Tibial nerve (tissue), 4 donors: ENCODE data around the gene SIN3A. TPM values are rescaled to one million over a fixed set of nuclear protein-coding genes. Genes with fewer than 3 reads are reported as not detected.
A peak's percentile ranks its signal among the peaks of the same experiment; 100 is the strongest.

Experiments
- DNase-seq, 2 donors: peaks; one replicate each; pipeline ENCODE4 v3.0.0-alpha.2; 2019; ENCODE audit warnings: low spot score in 2 of 2
- H3K27ac ChIP-seq, 4 donors: fragments of 200-600 bp; sonication (generic) in 3 of 4; one replicate each; pipeline ENCODE4 v1.5.1; 2017 to 2019; ENCODE audit warnings: mild to moderate bottlenecking in 1 of 4
- H3K27me3 ChIP-seq, 2 donors: fragments of 200-600 bp; sonication (generic) in 1 of 2; one replicate each; pipeline versions ENCODE4 v1.5.1 to v1.6.0; 2017 to 2019
- H3K36me3 ChIP-seq, 3 donors: fragments of 200-600 bp; sonication (generic); one replicate each; pipeline ENCODE4 v1.5.1; 2018 to 2019
- H3K4me1 ChIP-seq, 4 donors: fragments of 200-600 bp; sonication (generic) in 3 of 4; one replicate each; pipeline ENCODE4 v1.5.1; 2017 to 2019
- H3K4me3 ChIP-seq, 4 donors: fragments of 200-600 bp; sonication (generic) in 3 of 4; one replicate each; pipeline ENCODE4 v1.5.1; 2017 to 2019; ENCODE audit warnings: mild to moderate bottlenecking in 1 of 4, moderate library complexity in 1 of 4
- H3K9me3 ChIP-seq, 4 donors: fragments of 200-600 bp; sonication (generic) in 3 of 4; one replicate each; pipeline ENCODE4 v1.5.1; 2017 to 2019
- EP300 ChIP-seq, 2 donors: sonication (generic); formaldehyde crosslinking; IDR thresholded peaks; one replicate each; pipeline ENCODE4 v1.6.1; 2017; ENCODE audit warnings: antibody characterized with exemption in 2 of 2, mild to moderate bottlenecking in 1 of 2
- POLR2A ChIP-seq, 2 donors: fragments of 450-650 bp; IDR thresholded peaks; one replicate each; pipeline ENCODE4 v1.6.1; 2017; ENCODE audit warnings: antibody characterized with exemption in 2 of 2, mild to moderate bottlenecking in 2 of 2, moderate library complexity in 2 of 2
- WGBS, 2 donors: methylation state at CpG; one replicate each; pipeline ENCODE4 v1.1.5; 2018; 5-methylcytosine and 5-hydroxymethylcytosine counted together
- total RNA-seq, 4 donors: library from RNA; depleted of rRNA; stranded (reverse); fragments of >200 nt; gene quantifications; one replicate each; pipeline ENCODE4 v1.1.0, GENCODE V29; 2016
- TF ChIP-seq, protein P1 (sequence below), 5 experiments: fragments of 200-600 bp in 3 of 5; fragments of 450-650 bp in 2 of 5; sonication (generic) in 3 of 5; IDR thresholded peaks; one replicate each; pipeline ENCODE4 v1.5.1; 2016 to 2019; ENCODE audit warnings: antibody characterized with exemption in 5 of 5, mild to moderate bottlenecking in 3 of 5, moderate library complexity in 2 of 5

The SIN3A gene
- total RNA-seq, 4 donors from 2014 or later = 40.2 to 59.4 (median 43.1) TPM

DNA sequence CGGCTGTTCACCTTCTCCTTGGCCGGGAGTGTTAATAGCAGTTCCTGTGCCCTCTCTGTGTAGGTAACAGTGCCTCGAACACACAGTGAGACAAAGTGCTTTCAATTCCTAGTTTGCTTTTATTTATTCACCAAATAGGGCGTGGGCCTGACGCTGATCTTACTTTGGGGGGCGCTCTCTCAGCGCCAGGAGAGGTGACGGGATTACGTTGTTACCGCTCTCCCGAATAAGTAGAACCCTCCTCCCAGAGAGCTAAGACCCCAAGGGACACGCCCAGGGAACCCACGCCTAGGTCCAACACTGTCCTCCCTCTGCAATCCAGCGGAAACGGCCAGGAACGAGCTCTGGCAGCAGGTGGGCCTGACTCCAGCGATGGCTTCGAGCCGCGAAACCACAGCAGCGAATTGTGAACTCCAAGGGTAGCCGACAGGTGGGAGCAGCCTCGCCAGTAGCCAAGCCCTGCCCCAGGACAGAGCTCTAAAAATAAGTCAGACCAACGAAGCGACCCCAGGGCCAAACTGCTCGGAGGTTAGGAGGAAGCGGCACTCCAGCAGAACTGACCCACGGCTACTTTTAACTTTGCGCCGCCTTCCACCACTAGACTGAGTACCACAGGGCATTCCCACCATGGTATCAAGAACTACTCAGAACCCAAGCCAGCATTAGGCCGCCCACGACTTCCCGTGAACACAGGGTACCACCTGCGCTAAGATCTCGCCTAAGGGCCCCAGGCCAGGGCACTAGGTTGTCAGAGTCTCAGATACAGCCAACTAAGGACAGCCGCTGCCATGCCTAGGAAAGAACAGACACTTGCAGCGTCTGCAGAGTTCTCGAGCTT, 1.6 kb upstream of the SIN3A start:
- Histone ChIP-seq H3K36me3 (no peaks in the 10 kb centered on the region), H3K27ac (peak overlapping the region; percentile 89 to 99 (median 97)), H3K9me3 (no peaks in the 10 kb centered on the region), H3K27me3 (no peaks in the 10 kb centered on the region), H3K4me3 (peak overlapping the region; percentile 68 to 94 (median 83)), H3K4me1 (peaks cover 0 to 43% (median 14%) of the 10 kb centered on the region in 4 donors)
- 1 to 3% methylated on average over 29 to 35 of the region's 38 CpGs for WGBS, 2 donors
- DNase-seq = peak; percentile 21 to 42
- TF ChIP-seq, protein P1, sequence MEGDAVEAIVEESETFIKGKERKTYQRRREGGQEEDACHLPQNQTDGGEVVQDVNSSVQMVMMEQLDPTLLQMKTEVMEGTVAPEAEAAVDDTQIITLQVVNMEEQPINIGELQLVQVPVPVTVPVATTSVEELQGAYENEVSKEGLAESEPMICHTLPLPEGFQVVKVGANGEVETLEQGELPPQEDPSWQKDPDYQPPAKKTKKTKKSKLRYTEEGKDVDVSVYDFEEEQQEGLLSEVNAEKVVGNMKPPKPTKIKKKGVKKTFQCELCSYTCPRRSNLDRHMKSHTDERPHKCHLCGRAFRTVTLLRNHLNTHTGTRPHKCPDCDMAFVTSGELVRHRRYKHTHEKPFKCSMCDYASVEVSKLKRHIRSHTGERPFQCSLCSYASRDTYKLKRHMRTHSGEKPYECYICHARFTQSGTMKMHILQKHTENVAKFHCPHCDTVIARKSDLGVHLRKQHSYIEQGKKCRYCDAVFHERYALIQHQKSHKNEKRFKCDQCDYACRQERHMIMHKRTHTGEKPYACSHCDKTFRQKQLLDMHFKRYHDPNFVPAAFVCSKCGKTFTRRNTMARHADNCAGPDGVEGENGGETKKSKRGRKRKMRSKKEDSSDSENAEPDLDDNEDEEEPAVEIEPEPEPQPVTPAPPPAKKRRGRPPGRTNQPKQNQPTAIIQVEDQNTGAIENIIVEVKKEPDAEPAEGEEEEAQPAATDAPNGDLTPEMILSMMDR (IDR thresholded peaks at IDR 0.05) = peak in 1 of 5 experiments; percentile 31
- TF ChIP-seq EP300 (IDR thresholded peaks at IDR 0.05) = no peak

DNA sequence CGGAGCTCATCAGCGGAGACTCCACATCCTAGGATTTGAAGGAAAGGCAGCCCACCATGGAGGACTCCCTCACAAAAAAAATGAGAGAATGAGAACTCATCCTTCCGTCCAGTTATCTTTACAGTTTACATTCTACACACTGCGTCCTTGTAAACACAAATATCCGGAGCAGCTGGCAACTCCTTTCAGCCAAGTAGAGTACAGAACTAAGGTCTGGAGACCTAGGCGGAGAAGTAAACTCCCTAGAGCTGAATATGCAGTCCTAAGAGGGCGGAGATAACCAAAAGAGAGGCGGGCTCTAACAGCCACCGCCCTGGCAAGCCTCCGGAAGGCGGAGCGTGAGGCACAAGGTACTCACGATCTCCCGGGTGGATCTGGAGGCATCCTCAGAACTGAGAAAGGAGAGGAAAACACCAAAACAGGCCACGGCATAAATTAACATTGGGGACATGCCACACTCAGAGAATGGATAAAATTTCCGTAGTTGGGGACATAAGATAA, 924 bp upstream of the SIN3A start:
- peak overlapping the region; percentile 89 to 99 (median 97) for H3K27ac ChIP-seq
- H3K4me3 ChIP-seq = peak overlapping the region; percentile 68 to 94 (median 83)
- DNase-seq = peak; percentile 85 to 90
- 1% methylated on average over 16 of the region's 16 CpGs for WGBS, 2 donors
- no peaks in the 10 kb centered on the region for H3K9me3 ChIP-seq
- H3K27me3 ChIP-seq = no peaks in the 10 kb centered on the region
- TF ChIP-seq, protein P1 (IDR thresholded peaks at IDR 0.05) = no peak
- peak; percentile 4 to 15 for TF ChIP-seq POLR2A (IDR thresholded peaks at IDR 0.05)
- TF ChIP-seq EP300 (IDR thresholded peaks at IDR 0.05) = peak in 1 of 2 donors; percentile 72
- H3K4me1 ChIP-seq = peaks cover 0 to 43% (median 14%) of the 10 kb centered on the region in 4 donors
- H3K36me3 ChIP-seq = no peaks in the 10 kb centered on the region

DNA sequence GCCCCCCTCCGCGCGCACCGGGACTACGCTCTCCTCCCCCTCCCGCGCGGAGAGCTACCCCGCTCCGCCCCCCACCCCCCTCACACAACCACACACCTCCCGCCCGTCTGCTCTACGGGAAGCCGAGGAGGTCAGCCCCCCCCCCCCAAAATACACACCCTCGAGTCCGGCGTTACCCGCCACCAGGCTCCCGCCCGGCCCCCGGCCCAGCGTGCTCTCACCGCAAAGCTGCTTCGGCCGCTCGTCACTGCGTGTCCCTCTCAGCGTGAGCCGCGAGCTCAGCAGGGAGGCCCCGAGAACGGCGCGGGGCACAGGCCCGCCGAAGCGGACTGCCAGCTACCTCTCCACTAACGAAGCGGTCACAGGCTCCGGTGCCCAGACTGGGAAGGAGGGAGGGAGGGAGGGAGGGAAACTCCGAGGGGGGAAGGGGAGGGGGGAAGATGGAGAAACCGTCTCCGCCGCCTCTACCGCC, 252 bp downstream of the SIN3A start:
- H3K27ac ChIP-seq = peak overlapping the region; percentile 97 to 99 (median 99)
- no peak for DNase-seq
- TF ChIP-seq, protein P1 (IDR thresholded peaks at IDR 0.05) = peak in 1 of 5 experiments; percentile 1
- TF ChIP-seq EP300 (IDR thresholded peaks at IDR 0.05) (no peak), POLR2A (IDR thresholded peaks at IDR 0.05) (no peak)
- no peaks in the 10 kb centered on the region for H3K27me3 ChIP-seq
- H3K4me3 ChIP-seq = peak overlapping the region; percentile 68 to 93 (median 89)
- peaks cover 0 to 43% (median 17%) of the 10 kb centered on the region in 4 donors for H3K4me1 ChIP-seq
- no peaks in the 10 kb centered on the region for H3K36me3 ChIP-seq
- WGBS, 2 donors = 0% methylated on average over 3 to 6 of the region's 45 CpGs
- no peaks in the 10 kb centered on the region for H3K9me3 ChIP-seq

DNA sequence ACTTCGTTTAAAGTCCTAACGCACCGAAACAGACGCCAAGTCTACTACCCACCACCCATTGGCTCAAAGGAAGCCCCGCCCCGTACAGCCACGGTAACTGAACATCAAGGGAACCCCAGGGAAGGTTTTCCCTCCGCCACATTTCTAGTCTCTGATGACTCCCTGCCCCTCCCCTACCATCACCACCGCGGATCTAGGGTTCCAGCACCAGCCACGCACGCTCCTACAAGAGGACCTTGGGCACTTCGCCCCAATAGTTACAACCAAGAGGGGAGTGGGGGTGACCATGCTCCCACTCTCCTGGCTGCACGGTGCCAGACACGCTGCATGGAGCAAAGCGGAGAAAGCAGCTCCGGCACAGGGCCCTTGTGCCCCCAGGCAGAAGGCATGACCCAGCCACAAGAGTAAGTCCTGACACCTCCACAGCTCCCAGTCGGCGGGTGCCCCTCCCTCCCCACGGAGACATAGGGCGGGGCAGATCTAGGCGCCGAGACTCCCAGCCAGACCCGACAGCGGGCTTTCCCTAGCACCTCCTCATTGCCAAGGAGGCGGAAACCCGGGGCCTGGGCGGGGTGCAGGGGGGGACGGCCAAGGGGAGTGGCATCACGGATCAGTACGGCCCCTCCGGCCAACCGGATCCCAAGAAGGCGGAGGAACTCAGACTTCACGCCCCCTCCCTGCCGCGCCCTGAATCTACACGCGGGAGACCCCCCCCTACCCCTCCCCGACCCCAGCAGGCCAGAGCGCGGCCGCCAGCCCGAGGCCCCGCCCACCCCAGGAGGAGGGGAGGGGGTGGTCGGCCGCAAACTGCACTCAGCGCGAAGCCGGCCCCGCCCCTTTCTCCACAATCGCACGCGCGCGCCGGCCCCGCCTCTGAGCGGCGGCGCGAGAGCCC, 936 bp downstream of the SIN3A start:
- peak; percentile 92 to 93 for DNase-seq
- Histone ChIP-seq H3K27me3 (no peaks in the 10 kb centered on the region), H3K4me3 (peak overlapping the region; percentile 68 to 93 (median 89)), H3K36me3 (no peaks in the 10 kb centered on the region), H3K4me1 (peaks cover 0 to 41% (median 18%) of the 10 kb centered on the region in 4 donors), H3K9me3 (no peaks in the 10 kb centered on the region), H3K27ac (peak overlapping the region; percentile 97 to 99 (median 99))
- TF ChIP-seq POLR2A (IDR thresholded peaks at IDR 0.05) (no peak), EP300 (IDR thresholded peaks at IDR 0.05) (peak; percentile 43 to 56)
- TF ChIP-seq, protein P1 (IDR thresholded peaks at IDR 0.05) = peak in 2 of 5 experiments; percentile 6 to 14
- WGBS, 2 donors = 0 to 1% methylated on average over 20 to 23 of the region's 62 CpGs
